MM.1S (cell line): ENCODE data around the gene PBX4.
A peak's percentile ranks its signal among the peaks of the same experiment; 100 is the strongest.

Experiments
- DNase-seq: peaks from one replicate; pipeline ENCODE4 v3.0.0-alpha.2; 2015
- H2AFZ ChIP-seq: fragments of 300-600 bp; sonication (generic); 2 replicates; pipeline ENCODE4 v1.6.0; 2016; ENCODE audit warnings: antibody characterized with exemption, low read length
- H3F3A ChIP-seq: fragments of 300-600 bp; sonication (generic); 2 replicates; pipeline ENCODE4 v1.6.1; 2016; ENCODE audit warnings: mild to moderate bottlenecking, antibody characterized with exemption, low read length, moderate library complexity, mixed read lengths; ENCODE audit not compliant: insufficient read depth
- H3K27ac ChIP-seq: fragments of 300-600 bp; sonication (generic); 2 replicates; pipeline ENCODE4 v1.5.1; 2016; ENCODE audit warnings: mild to moderate bottlenecking, low read length
- H3K27me3 ChIP-seq: fragments of 300-600 bp; sonication (generic); replicated peaks from 2 replicates; pipeline ENCODE4 v1.6.0; 2016; ENCODE audit warnings: low read length; ENCODE audit not compliant: insufficient read depth
- H3K36me3 ChIP-seq: fragments of 300-600 bp; sonication (generic); replicated peaks from 2 replicates; pipeline ENCODE4 v1.6.1; 2016; ENCODE audit warnings: mild to moderate bottlenecking, low read length, mixed read lengths; ENCODE audit not compliant: insufficient read depth
- H3K4me1 ChIP-seq: fragments of 300-600 bp; sonication (generic); 2 replicates; pipeline ENCODE4 v1.6.1; 2016; ENCODE audit warnings: low read length, mixed read lengths
- H3K4me2 ChIP-seq: fragments of 300-600 bp; sonication (generic); 2 replicates; pipeline ENCODE4 v1.6.0; 2016; ENCODE audit warnings: low read depth, low read length
- H3K4me3 ChIP-seq: fragments of 300-600 bp; sonication (generic); 2 replicates; pipeline ENCODE4 v1.5.1; 2016; ENCODE audit warnings: low read length, mixed read lengths
- H3K79me2 ChIP-seq: fragments of 300-600 bp; sonication (generic); 2 replicates; pipeline ENCODE4 v1.6.1; 2016; ENCODE audit warnings: mixed run types, low read length, mixed read lengths
- H3K9ac ChIP-seq: fragments of 300-600 bp; sonication (generic); 2 replicates; pipeline ENCODE4 v1.6.1; 2016; ENCODE audit warnings: low read length, mixed read lengths
- H3K9me2 ChIP-seq: fragments of 300-600 bp; sonication (generic); replicated peaks from 2 replicates; pipeline ENCODE4 v1.6.1; 2016; ENCODE audit warnings: mild to moderate bottlenecking, low read length, mixed read lengths; ENCODE audit not compliant: insufficient read depth
- H3K9me3 ChIP-seq: fragments of 300-600 bp; sonication (generic); replicated peaks from 2 replicates; pipeline ENCODE4 v1.6.1; 2016; ENCODE audit warnings: mild to moderate bottlenecking, low read length, mixed read lengths; ENCODE audit not compliant: insufficient read depth
- H4K20me1 ChIP-seq: fragments of 300-600 bp; sonication (generic); 2 replicates; pipeline ENCODE4 v1.6.1; 2016; ENCODE audit warnings: mild to moderate bottlenecking, low read length, moderate library complexity, mixed read lengths; ENCODE audit not compliant: insufficient read depth
- EZH2 ChIP-seq: fragments of 300-600 bp; sonication (generic); optimal IDR thresholded peaks from 2 replicates; pipeline ENCODE3; 2017; ENCODE audit warnings: low read depth, mild to moderate bottlenecking, antibody characterized with exemption, low read length, mixed read lengths
- EZH2phosphoT487 ChIP-seq: fragments of 300-600 bp; sonication (generic); IDR thresholded peaks from 2 replicates; pipeline ENCODE4 v1.6.1; 2018; ENCODE audit warnings: antibody characterized with exemption, low read length
- TF ChIP-seq, protein P1 (sequence below): fragments of 300-600 bp; sonication (generic); IDR thresholded peaks from 2 replicates; pipeline ENCODE4 v1.5.1; 2016; ENCODE audit warnings: antibody characterized with exemption, low read length, mixed read lengths

The PBX4 gene

DNA sequence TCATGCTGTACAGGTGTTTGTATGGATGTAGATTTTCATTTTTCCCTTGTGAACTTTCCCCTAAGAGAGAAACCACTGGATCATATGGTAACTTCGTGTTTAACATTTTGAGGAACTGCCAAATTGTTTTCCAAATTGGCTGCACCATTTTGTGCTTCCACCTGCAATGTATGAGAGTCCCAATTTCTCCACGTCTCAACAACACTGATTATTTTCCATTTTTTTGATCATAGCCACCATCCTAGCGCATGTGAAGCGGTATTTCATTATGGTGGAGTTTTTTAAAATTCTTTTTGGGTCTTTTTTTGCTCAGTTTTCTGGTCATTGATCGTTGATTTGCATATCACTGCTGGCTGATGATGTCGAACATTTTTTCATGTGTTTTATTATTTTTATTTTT, 97.5 kb downstream of the PBX4 start:
- Histone ChIP-seq H2AFZ (no peak overlapping the region), H3K9me3 (no peaks in the 10 kb centered on the region), H3F3A (peaks cover 10% of the 10 kb centered on the region; the same call in 1 of the 2 replicates), H3K27ac (no peak overlapping the region), H3K36me3 (no peaks in the 10 kb centered on the region), H3K79me2 (peaks cover 53% of the 10 kb centered on the region), H3K4me3 (no peak overlapping the region), H3K9me2 (no peaks in the 10 kb centered on the region), H4K20me1 (no peaks in the 10 kb centered on the region), H3K9ac (no peak overlapping the region), H3K27me3 (no peaks in the 10 kb centered on the region), H3K4me1 (peaks cover 3% of the 10 kb centered on the region; the same call in 1 of the 2 replicates), H3K4me2 (no peak overlapping the region)
- TF ChIP-seq EZH2phosphoT487, result no peak
- TF ChIP-seq, protein P1, sequence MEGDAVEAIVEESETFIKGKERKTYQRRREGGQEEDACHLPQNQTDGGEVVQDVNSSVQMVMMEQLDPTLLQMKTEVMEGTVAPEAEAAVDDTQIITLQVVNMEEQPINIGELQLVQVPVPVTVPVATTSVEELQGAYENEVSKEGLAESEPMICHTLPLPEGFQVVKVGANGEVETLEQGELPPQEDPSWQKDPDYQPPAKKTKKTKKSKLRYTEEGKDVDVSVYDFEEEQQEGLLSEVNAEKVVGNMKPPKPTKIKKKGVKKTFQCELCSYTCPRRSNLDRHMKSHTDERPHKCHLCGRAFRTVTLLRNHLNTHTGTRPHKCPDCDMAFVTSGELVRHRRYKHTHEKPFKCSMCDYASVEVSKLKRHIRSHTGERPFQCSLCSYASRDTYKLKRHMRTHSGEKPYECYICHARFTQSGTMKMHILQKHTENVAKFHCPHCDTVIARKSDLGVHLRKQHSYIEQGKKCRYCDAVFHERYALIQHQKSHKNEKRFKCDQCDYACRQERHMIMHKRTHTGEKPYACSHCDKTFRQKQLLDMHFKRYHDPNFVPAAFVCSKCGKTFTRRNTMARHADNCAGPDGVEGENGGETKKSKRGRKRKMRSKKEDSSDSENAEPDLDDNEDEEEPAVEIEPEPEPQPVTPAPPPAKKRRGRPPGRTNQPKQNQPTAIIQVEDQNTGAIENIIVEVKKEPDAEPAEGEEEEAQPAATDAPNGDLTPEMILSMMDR, result no peak
- TF ChIP-seq EZH2, result no peak
- no peak for DNase-seq

DNA sequence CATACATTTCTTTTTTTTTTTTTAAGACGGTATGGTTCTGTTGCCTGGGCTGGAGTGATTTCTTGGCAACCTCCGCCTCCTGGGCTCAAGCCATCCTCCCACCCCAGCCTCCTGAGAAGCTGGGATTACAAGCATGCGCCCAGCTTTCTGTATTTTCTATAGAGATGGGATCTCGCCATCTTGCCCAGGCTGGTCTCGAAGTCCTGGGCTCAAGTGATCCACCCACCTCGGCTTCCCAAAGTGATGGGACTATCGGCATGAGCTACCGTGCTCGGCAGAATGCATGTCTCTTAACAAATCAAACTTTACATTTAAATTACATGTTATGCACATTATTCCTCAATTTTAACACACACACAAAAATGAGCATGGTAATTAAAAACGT, 101.3 kb downstream of the PBX4 start:
- no peak overlapping the region for H3K27ac ChIP-seq

DNA sequence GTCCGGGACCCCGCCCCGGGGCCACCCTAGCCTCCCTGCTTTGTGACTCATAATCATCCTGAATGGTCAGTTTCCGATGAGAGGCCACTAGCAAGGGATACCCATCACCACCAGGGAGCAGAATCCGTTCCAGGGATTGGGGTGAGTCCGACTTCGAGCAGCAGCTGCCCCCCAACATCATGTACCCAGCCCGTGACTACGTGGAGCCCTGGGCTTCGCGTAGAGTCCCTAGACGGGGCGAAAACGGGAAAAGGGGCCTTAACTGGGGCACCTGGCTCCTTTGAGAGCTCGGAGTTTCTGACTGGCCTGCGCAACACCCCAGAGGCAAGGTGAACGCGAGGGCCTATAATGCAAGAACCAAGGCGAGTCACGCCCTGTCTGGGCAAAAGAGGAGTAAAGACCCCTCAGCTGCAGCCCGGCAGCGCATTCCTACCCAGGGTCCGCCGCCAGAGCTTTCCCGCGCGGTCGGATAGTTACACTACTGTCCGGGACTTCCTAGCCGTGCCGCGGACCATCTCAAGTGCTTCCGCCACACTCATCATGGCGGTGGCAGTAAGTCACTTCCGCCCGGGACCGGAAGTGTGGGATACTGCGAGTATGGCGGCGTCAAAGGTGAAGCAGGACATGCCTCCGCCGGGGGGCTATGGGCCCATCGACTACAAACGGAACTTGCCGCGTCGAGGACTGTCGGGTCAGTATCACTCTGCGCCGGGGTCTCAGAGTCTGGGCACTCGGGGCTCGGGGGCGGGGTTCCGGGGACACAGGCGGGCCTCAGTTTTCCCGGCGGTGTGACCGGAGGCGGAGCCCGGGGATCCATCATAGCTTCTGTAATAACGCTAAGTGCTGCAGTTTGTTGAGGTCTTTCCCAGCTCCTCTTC, 102.6 kb downstream of the PBX4 start, which contains the start of gene NDUFA13:
Gene NDUFA13 (plus strand): TSS at position 584 of the 878 bp plus-strand sequence. CDS start 14 bp downstream, at position 598.
- H3K4me2 ChIP-seq, result peak within 1 kb of the TSS; percentile 91
- TF ChIP-seq, protein P1, result no peak
- no peak for TF ChIP-seq EZH2phosphoT487
- no peak for TF ChIP-seq EZH2
- peaks cover 3% of the 10 kb centered on the region; the same call in 1 of the 2 replicates for H3K4me1 ChIP-seq
- H3K9me2 ChIP-seq, result no peaks in the 10 kb centered on the region
- no peaks in the 10 kb centered on the region for H3K36me3 ChIP-seq
- H4K20me1 ChIP-seq, result no peaks in the 10 kb centered on the region
- no peaks in the 10 kb centered on the region for H3K9me3 ChIP-seq
- DNase-seq, result peak; percentile 91
- peak within 1 kb of the TSS; percentile 98 for H3K4me3 ChIP-seq
- H3K27me3 ChIP-seq, result no peaks in the 10 kb centered on the region
- H3F3A ChIP-seq, result peaks cover 10% of the 10 kb centered on the region; the same call in 1 of the 2 replicates
- H2AFZ ChIP-seq, result peak within 1 kb of the TSS; percentile 99
- peaks cover 41% of the 10 kb centered on the region for H3K79me2 ChIP-seq
- H3K9ac ChIP-seq, result peak within 1 kb of the TSS; percentile 87
- H3K27ac ChIP-seq, result peak within 1 kb of the TSS; percentile 51; the same call in 1 of the 2 replicates

More for the DNA sequence above, 101.3 kb downstream of the PBX4 start:
- Histone ChIP-seq H3K4me1 (peaks cover 3% of the 10 kb centered on the region; the same call in 1 of the 2 replicates), H3K36me3 (no peaks in the 10 kb centered on the region), H3K9ac (no peak overlapping the region), H3F3A (peaks cover 10% of the 10 kb centered on the region; the same call in 1 of the 2 replicates), H2AFZ (no peak overlapping the region), H3K9me2 (no peaks in the 10 kb centered on the region), H3K27me3 (no peaks in the 10 kb centered on the region), H3K4me3 (no peak overlapping the region), H4K20me1 (no peaks in the 10 kb centered on the region), H3K4me2 (peak overlapping the region; percentile 91; the same call in 1 of the 2 replicates), H3K9me3 (no peaks in the 10 kb centered on the region), H3K79me2 (peaks cover 46% of the 10 kb centered on the region)
- TF ChIP-seq EZH2 (no peak), EZH2phosphoT487 (no peak)
- TF ChIP-seq, protein P1, result no peak
- no peak for DNase-seq
